A673 (cell line): ENCODE results near the gene IGFBP1.

Experiments used
- EZH2 ChIP-seq: fragments of 200-600 bp; sonication (generic); IDR thresholded peaks from 2 replicates; pipeline ENCODE4 v1.6.1; 2017; ENCODE audit warnings: borderline replicate concordance, low read depth, mild to moderate bottlenecking, mixed read lengths, antibody characterized with exemption, low read length; ENCODE audit not compliant: poor library complexity, severe bottlenecking
- TF ChIP-seq, protein P1 (sequence below): fragments of 300-800, 200-600 bp; sonication (generic); conservative IDR thresholded peaks from 2 replicates; pipeline ENCODE4 v1.5.1; 2017; ENCODE audit warnings: low read depth, mild to moderate bottlenecking, antibody characterized with exemption, low read length, moderate library complexity, mixed read lengths

DNA sequence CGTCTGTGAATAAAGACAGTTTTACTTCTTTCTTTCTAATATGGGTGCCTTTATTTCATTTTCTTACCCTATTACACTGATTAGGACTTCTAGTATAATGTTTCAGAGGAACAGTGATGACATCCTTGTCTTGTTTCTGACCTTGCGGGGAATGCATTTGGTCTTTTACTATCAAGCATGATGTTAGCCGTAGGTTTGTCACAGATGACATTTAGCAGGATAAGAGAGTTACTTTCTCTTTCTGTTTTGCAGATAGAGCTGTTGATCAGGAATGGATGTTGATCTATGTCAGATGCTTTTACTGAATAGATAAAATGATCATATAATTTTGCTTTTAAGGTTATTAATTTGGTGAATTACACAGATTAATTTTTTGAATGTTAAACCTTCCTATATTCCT is 39.4 kb downstream of the IGFBP1 start:
- TF ChIP-seq, protein P1, sequence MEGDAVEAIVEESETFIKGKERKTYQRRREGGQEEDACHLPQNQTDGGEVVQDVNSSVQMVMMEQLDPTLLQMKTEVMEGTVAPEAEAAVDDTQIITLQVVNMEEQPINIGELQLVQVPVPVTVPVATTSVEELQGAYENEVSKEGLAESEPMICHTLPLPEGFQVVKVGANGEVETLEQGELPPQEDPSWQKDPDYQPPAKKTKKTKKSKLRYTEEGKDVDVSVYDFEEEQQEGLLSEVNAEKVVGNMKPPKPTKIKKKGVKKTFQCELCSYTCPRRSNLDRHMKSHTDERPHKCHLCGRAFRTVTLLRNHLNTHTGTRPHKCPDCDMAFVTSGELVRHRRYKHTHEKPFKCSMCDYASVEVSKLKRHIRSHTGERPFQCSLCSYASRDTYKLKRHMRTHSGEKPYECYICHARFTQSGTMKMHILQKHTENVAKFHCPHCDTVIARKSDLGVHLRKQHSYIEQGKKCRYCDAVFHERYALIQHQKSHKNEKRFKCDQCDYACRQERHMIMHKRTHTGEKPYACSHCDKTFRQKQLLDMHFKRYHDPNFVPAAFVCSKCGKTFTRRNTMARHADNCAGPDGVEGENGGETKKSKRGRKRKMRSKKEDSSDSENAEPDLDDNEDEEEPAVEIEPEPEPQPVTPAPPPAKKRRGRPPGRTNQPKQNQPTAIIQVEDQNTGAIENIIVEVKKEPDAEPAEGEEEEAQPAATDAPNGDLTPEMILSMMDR = no peak
- TF ChIP-seq EZH2 = no peak
